Midbrain (tissue), 1 donor: ENCODE measurements around the gene HMGN4.

Source experiments
- DNase-seq: peaks from one replicate; lab custom pipeline; 2025; lab: John Stamatoyannopoulos, UW

The HMGN4 gene

DNA sequence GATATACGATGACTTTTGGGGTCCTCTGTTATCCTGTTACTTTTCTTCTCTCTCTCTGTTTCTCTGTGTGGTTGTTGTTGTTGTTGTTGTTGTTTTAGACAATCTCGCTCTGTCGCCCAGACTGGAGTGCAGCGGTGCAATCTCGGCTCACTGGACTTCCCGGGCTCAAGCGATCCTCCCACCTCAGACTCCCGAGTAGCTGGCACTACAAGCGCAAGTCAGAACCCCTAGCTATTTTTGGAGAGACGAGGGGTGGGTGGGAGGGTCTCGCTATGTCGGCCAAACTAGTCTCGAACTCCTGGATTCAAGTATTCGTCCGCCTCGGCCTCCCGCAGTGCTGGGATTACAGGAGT is 39.5 kb downstream of the HMGN4 start:
- DNase-seq: no peak

DNA sequence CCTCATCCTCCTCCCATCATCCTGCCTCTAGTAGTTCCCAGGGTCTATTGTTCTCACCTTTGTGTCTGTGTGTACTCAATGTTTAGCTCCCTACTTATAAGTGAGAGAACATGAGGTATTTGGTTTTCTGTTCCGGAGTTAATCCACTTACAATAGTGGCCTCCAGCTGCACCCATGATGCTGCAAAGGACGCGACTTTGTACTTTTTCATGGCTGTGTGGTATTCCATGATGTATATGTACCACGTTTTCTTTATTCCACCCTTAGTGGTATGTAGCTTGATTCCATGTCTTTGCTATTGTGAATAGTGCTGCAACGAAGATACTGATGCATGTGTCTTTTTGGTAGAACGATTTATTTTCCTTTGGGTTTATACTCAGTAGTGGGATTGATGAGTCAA is 40.1 kb downstream of the HMGN4 start:
- no peak for DNase-seq

DNA sequence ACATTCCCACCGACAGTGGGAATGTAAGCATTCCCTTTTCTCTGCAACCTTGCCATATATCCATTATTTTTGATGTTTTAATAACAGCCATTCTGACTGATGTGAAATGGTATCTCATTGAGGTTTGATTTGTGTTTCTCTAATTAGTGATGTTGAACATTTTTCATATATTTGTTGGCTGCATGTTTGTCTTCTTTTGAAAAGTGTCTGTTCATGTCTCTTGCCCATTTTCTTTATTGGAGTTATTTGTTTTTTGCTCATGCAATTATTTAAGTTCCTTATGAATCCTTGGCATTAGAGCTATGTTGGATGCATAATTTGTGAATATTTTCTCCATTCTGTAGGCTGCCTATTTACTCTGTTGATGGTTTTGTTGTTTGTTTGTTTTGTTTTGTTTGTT is 40.6 kb downstream of the HMGN4 start:
- no peak for DNase-seq

DNA sequence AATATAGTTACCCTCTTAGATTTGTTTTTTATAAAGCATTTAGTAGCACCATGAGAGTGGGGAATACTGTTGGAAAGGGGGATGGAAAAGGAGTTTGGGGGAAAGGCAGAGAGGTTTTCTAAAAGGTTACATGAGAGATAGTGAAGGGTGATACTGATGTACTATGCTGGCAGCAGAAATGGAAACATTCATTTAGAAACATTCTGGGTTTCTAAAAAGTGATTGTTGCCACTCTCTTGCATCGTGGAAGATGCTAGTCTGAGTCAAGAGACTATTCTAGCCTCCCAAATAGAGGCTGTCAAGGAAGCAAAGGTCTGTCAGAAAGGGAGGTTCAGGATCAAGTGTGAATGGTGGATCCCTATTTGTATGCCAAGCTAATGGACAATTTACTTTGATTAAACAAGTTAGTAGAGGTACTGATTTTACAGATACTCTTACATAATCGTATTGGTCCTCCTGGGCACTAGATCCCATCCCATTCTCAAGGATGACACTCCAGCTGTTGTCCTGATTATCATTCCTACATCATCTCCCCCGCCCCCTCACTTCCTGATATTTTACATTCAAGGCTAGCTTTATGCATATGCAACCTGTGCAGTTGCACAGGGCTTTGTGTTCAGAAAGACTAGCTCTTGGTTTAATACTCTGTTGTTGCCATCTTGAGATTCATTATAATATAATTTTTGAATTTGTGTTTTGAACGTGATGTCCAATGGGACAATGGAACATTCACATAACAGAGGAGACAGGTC is 43.2 kb downstream of the HMGN4 start:
- DNase-seq: no peak

DNA sequence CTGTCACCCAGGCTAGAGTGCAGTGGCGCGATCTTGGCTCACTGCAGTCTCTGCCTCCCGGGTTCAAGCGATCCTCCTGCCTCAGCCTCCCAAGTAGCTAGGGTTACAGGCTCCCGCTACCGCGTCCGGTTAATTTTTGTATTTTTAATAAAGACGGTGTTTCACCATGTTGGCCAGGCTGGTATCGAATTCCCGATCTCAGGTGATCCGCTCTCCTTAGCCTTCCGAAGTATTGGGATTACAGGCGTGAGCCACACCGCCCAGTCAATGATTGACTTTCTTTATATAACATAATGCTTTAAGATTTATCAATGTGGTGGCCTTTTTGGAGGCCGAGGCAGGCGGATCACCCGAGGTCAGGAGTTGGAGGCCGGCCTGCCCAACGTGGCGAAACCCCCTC is 50.8 kb downstream of the HMGN4 start:
- DNase-seq: no peak

DNA sequence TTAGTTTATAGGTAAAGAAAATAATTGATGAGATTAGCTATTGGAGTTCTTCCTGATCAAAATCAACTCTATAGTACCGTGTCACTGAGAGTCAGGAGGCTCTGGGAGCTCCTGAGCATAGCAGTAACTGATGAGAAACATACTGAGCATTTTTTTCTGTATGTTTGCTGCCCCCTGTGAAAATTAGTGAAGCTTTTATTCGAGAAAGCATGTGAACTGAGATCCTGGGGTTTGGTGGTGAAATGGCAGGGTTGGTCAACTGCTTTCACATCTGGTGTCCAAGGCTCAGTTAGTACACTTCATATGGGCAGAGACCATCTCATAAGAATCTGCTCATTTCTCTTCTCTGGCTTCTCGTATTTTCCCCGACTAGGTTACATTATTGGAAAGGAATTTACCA is 54.5 kb downstream of the HMGN4 start:
- DNase-seq: no peak

DNA sequence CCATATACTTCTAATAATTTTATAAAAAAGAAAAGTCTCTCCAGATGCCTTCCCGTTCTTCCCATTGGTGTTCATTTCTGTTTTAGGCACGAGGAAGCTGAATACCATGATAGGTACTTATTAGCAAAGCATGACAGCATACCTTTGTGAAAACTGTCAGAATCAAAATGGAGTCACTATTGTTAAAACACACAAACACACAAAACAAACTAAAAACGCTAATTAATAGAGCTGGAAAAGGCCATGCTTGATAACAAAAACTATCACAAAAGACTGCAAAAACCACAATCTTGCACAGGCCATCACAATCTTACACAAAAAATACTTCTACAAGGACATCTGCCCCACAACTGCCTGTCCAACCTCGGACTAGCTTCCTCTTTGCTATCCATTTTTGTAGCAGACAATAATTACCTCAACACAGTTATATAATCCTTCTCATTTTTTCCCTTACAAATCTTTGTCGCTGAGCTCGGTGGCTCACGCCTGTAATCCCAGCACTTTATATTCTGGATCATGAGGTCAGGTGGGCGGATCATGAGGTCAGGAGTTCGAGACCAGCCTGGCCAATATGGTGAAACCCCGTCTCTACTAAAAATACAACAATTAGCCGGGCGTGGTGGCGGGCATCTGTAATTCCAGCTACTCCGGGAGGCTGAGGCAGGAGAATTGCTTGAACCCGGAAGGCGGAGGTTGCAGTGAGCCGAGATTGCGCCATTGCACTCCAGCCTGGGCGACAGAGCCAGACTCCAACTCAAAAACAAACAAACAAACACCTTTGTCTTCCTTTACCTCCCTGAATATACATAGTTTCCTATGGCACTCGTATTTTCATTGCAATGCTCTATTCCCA is 55.3 kb downstream of the HMGN4 start:
- no peak for DNase-seq

DNA sequence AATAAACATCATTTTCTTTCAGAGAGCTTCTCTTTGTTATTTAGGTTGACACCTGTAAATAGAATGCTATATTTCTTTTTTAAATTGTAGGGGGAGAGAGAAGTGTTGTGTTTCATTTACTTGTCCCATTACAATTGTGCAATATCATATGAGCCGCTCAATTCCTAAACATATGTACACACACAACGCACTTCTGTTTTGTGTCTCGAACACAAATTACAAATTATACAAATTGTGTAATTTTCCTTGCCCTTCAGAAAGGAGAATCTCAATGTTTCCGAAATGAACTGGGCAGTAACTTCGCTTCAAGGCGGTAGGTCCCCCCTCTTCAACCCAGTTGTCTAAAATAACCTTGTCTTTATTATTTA is 55.9 kb downstream of the HMGN4 start:
- DNase-seq: no peak

DNA sequence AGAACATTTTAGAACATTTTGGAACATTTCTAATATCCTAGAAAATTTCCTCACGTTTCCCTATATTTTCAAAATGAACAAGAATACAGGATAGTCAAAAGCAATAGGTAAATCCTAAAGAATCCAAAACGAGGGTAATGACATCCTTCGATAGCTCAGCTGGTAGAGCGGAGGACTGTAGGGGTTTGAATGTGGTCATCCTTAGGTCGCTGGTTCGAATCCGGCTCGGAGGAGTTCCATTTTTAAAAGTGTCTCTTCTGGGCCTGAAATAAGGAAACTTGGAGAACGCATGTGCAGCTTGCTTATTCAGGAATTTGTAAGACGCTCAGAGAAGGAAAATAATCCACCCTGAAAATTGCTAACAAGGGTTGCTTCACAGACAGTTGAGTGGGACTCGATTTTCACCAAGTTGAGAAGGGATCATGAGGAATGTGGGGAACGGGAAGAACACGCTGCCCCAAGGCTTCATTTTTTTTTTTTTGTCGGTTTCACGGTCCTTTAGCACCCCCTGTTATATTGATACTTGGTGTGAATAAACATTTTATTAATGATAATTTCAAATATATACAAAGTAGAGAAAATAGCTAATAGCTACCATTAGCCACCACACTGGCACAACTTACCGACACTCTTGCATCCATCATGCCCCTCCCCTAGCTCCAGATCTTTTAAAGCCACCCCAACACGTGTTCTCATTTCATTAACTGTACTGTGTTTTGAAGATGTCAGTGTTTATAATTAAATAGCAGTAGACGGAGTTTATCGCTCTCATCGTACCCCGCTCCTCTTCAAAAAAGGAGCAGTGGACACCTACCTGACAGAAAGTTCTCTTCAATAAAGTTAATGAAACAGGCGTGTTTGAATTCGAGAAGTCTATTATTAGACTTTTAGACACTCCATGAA is 56.8 kb downstream of the HMGN4 start:
- DNase-seq: peak; percentile 46

DNA sequence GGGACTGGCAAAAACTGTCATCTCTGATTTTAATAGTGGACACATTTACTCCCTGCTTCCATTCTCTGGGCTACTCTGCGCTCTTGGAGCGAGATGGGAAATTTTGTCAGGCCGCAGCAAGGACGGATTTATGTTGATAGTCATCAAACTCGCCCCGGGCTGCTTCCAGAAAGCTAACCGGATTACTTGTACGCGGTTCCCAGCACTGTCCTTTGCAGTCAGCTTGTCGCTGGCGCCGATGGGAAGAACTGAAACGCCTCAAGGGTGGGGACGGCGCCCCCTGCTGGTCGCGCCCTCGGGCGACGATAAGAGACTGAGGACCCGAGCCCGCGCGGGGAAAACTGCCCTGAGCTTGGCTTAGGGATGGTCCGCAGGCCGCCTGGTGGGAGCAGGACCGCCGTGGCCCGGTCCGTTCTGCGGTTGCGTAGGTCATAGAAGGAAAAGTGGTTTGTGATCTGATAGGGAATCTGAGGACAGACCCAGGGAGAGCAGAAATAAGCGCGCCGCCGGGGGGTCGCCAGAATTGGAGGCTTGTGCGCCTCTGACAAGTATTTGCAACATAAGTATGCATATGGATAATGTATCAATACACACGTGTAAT is 57.6 kb downstream of the HMGN4 start:
- peak; percentile 91 for DNase-seq
